GM12875 (cell line): ENCODE results near the gene PPP1R12C.

Source experiments
- H3K4me3 ChIP-seq: one replicate; pipeline ENCODE4 v1.5.1; 2011; ENCODE audit warnings: low read depth, low read length, control low read depth
- CTCF ChIP-seq: IDR thresholded peaks from 2 replicates; pipeline ENCODE4 v1.5.1; 2011; ENCODE audit warnings: low read depth, mild to moderate bottlenecking, control low read depth, inconsistent platforms, low read length, moderate library complexity, borderline replicate concordance; ENCODE audit not compliant: insufficient read depth

PPP1R12C gene

GRCh38 chr19:55041244-55041626, 76.2 kb downstream of the PPP1R12C start:
- H3K4me3 ChIP-seq, result no peak overlapping the region
- TF ChIP-seq CTCF, result no peak
